Endothelial cell of umbilical vein (primary cell): ENCODE measurements around the gene ANXA5. TPM values are rescaled to one million over a fixed set of nuclear protein-coding genes. Genes with fewer than 3 reads are reported as not detected.

ENCODE experiments used
- BruUV-seq: library from RNA; stranded (reverse); fragments of 400-500 nt; replicated peaks from 2 replicates; lab custom pipeline; 2021; lab: Mats Ljungman, UMichigan
- CTCF ChIA-PET: fragments of 300-600, 350-600 bp; sonication (Branson Sonifier 250); formaldehyde crosslinking; loops from one replicate; lab custom pipeline; 2021; ENCODE audit warnings: antibody characterized with exemption, inconsistent platforms; lab: Charles Lee
- POLR2A ChIA-PET: fragments of 300-600, 350-600 bp; sonication (Branson Sonifier 250); formaldehyde crosslinking; loops from one replicate; lab custom pipeline; 2021; ENCODE audit warnings: antibody characterized with exemption, inconsistent platforms; lab: Charles Lee
- DNase-seq: peaks from one replicate; pipeline ENCODE4 v3.0.0-alpha.2; 2011; ENCODE audit warnings: low read depth, low spot score
- FAIRE-seq: peaks from 2 replicates; lab custom pipeline; 2011; peaks lifted over from hg19 to GRCh38; lab: Jason Lieb, UNC
- H2AFZ ChIP-seq: 2 replicates; pipeline ENCODE4 v1.6.0; 2012; ENCODE audit warnings: low read depth, low read length, control low read depth, inconsistent platforms
- H3K27ac ChIP-seq: 2 replicates; pipeline ENCODE4 v1.5.1; 2011; ENCODE audit warnings: low read depth, mild to moderate bottlenecking, control low read depth, low read length, moderate library complexity; ENCODE audit not compliant: insufficient read depth
- H3K27me3 ChIP-seq, 2 experiments: 2 replicates each; pipeline versions ENCODE4 v1.6.0 to v1.6.1; 2011; ENCODE audit warnings: low read length in 2 of 2, mixed read lengths in 1 of 2; ENCODE audit not compliant: control insufficient read depth in 2 of 2, insufficient read depth in 2 of 2
- H3K36me3 ChIP-seq, 2 experiments: 2 replicates in 1 of 2; 3 replicates in 1 of 2; pipeline ENCODE4 v1.5.1; 2011; ENCODE audit warnings: low read length in 2 of 2, mild to moderate bottlenecking in 1 of 2, moderate library complexity in 1 of 2; ENCODE audit not compliant: control insufficient read depth in 2 of 2, insufficient read depth in 2 of 2; ENCODE audit errors: extremely low read depth in 1 of 2
- H3K4me1 ChIP-seq: 3 replicates; pipeline ENCODE4 v1.5.1; 2011; ENCODE audit warnings: mild to moderate bottlenecking, low read length; ENCODE audit not compliant: control insufficient read depth, insufficient read depth; ENCODE audit errors: extremely low read depth
- H3K4me2 ChIP-seq: 2 replicates; pipeline ENCODE4 v1.6.1; 2011; ENCODE audit warnings: low read length, control low read depth, mixed read lengths; ENCODE audit not compliant: insufficient read depth
- H3K4me3 ChIP-seq, 3 experiments: fragments of 200-600 bp in 1 of 3; sonication (generic), shearing (Covaris generic) in 1 of 3; replicated peaks in 1 of 3; 2 replicates each; pipeline ENCODE4 v1.5.1; 2011 to 2016; ENCODE audit warnings: control low read depth in 3 of 3, low read length in 3 of 3, mild to moderate bottlenecking in 2 of 3, inconsistent platforms in 1 of 3, low read depth in 1 of 3, moderate library complexity in 1 of 3; ENCODE audit not compliant: insufficient read depth in 1 of 3
- H3K79me2 ChIP-seq: 2 replicates; pipeline ENCODE4 v1.6.0; 2012; ENCODE audit warnings: low read length, inconsistent platforms; ENCODE audit not compliant: control insufficient read depth, insufficient read depth
- H3K9ac ChIP-seq: replicated peaks from 2 replicates; pipeline ENCODE3; 2011; ENCODE audit warnings: low read length, control low read depth; ENCODE audit not compliant: insufficient read depth; ENCODE audit errors: extremely low read depth
- H3K9me1 ChIP-seq: replicated peaks from 3 replicates; pipeline ENCODE4 v1.6.0; 2011; ENCODE audit warnings: mild to moderate bottlenecking, low read length; ENCODE audit not compliant: control insufficient read depth, insufficient read depth; ENCODE audit errors: extremely low read depth
- H3K9me3 ChIP-seq: replicated peaks from 2 replicates; pipeline ENCODE4 v1.5.1; 2012; ENCODE audit warnings: low read length, inconsistent platforms; ENCODE audit not compliant: control insufficient read depth, insufficient read depth
- H4K20me1 ChIP-seq: replicated peaks from 2 replicates; pipeline ENCODE3; 2011; ENCODE audit warnings: mild to moderate bottlenecking, low read length; ENCODE audit not compliant: control insufficient read depth, insufficient read depth; ENCODE audit errors: extremely low read depth
- EZH2 ChIP-seq: IDR thresholded peaks from 2 replicates; pipeline ENCODE4 v1.6.1; 2012; ENCODE audit warnings: borderline replicate concordance, low read depth, mild to moderate bottlenecking, moderate library complexity, low read length, inconsistent platforms; ENCODE audit not compliant: severe bottlenecking
- FOS ChIP-seq: IDR thresholded peaks from 2 replicates; pipeline ENCODE4 v1.6.1; 2011; ENCODE audit warnings: mild to moderate bottlenecking, low read length, moderate library complexity, borderline replicate concordance; ENCODE audit not compliant: insufficient read depth
- GATA2 ChIP-seq: IDR thresholded peaks from 2 replicates; pipeline ENCODE4 v1.7.0; 2011; ENCODE audit warnings: low read depth, mild to moderate bottlenecking, moderate library complexity, mixed read lengths, low read length; ENCODE audit not compliant: insufficient read length, insufficient read depth
- JUN ChIP-seq: IDR thresholded peaks from 2 replicates; pipeline ENCODE4 v1.6.1; 2011; ENCODE audit warnings: borderline replicate concordance, low read depth; ENCODE audit not compliant: insufficient read length, insufficient read depth
- MYC ChIP-seq: IDR thresholded peaks from one replicate; pipeline ENCODE4 v1.6.1; 2011; ENCODE audit warnings: mild to moderate bottlenecking, low read depth, low read length
- POLR2A ChIP-seq: IDR thresholded peaks from 2 replicates; pipeline ENCODE4 v1.6.1; 2012; ENCODE audit warnings: low read depth, mild to moderate bottlenecking, control low read depth, low read length
- POLR2AphosphoS5 ChIP-seq: IDR thresholded peaks from 2 replicates; pipeline ENCODE4 v1.6.1; 2012; ENCODE audit warnings: low read depth, mild to moderate bottlenecking, control low read depth, low read length, moderate library complexity; ENCODE audit not compliant: insufficient read depth
- dilution Hi-C: fragments of 300-500 bp; cut with MboI; formaldehyde crosslinking; loops from one replicate; pipeline ENCODE4 v1.15.0; 2019; ENCODE audit warnings: low sequenced_read_pairs; ENCODE audit not compliant: extremely low pct_ligation_motif_present
- intact Hi-C: fragments of 100-400 bp; cut with micrococcal nuclease; formaldehyde crosslinking; loops from one replicate; pipeline ENCODE4 v1.10.0; 2022
- polyA plus RNA-seq, 4 experiments: library from polyadenylated mRNA; depleted of rRNA in 3 of 4; stranded (reverse) in 3 of 4; unstranded in 1 of 4; fragments of >200 nt; gene quantifications; 2 replicates each; pipeline versions ENCODE4 v1.2.1 to v1.2.3, GENCODE V29; 2011 to 2012; ENCODE audit warnings: missing spikeins in 1 of 4
- total RNA-seq: library from RNA; stranded (reverse); gene quantifications from 2 replicates; pipeline ENCODE4 v1.2.3, GENCODE V29; 2021
- TF ChIP-seq, protein P1 (sequence below): IDR thresholded peaks from 2 replicates; pipeline ENCODE4 v1.6.1; 2011; ENCODE audit not compliant: insufficient read depth, insufficient read length
- TF ChIP-seq, protein P2 (sequence below), 2 donors: IDR thresholded peaks; 1 replicate in 1 of 2; 2 replicates in 1 of 2; pipeline ENCODE4 v1.5.1; 2011; ENCODE audit warnings: low read length in 2 of 2, mild to moderate bottlenecking in 2 of 2, moderate library complexity in 2 of 2, control low read depth in 1 of 2, inconsistent platforms in 1 of 2, low read depth in 1 of 2; ENCODE audit not compliant: insufficient read depth in 1 of 2; ENCODE audit errors: extremely low read depth in 1 of 2

ANXA5 gene
- total and polyA plus RNA-seq, 2 donors (not counting 3 experiments of a cell fraction or from before 2014, with no cell fraction given) = 450 to 528 TPM

GRCh38 chr4:121679267-121679666 lies 17.5 kb downstream of the ANXA5 start:
- H3K9me3 ChIP-seq = no peaks in the 10 kb centered on the region
- H3K9ac ChIP-seq = no peak overlapping the region
- H3K27me3 ChIP-seq = no peaks in the 10 kb centered on the region
- TF ChIP-seq POLR2AphosphoS5 (no peak), JUN (no peak), EZH2 (no peak), FOS (no peak), POLR2A (no peak), MYC (no peak), GATA2 (no peak)
- TF ChIP-seq, protein P1, sequence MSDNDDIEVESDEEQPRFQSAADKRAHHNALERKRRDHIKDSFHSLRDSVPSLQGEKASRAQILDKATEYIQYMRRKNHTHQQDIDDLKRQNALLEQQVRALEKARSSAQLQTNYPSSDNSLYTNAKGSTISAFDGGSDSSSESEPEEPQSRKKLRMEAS = no peak
- TF ChIP-seq, protein P2, sequence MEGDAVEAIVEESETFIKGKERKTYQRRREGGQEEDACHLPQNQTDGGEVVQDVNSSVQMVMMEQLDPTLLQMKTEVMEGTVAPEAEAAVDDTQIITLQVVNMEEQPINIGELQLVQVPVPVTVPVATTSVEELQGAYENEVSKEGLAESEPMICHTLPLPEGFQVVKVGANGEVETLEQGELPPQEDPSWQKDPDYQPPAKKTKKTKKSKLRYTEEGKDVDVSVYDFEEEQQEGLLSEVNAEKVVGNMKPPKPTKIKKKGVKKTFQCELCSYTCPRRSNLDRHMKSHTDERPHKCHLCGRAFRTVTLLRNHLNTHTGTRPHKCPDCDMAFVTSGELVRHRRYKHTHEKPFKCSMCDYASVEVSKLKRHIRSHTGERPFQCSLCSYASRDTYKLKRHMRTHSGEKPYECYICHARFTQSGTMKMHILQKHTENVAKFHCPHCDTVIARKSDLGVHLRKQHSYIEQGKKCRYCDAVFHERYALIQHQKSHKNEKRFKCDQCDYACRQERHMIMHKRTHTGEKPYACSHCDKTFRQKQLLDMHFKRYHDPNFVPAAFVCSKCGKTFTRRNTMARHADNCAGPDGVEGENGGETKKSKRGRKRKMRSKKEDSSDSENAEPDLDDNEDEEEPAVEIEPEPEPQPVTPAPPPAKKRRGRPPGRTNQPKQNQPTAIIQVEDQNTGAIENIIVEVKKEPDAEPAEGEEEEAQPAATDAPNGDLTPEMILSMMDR (IDR thresholded peaks at IDR 0.05; ENCODE audit: extremely low read depth in 1 of 2, insufficient read depth in 1 of 2, low read depth in 1 of 2, low read length in 2 of 2) = no peak
- no peaks in the 10 kb centered on the region for H3K4me1 ChIP-seq
- CTCF ChIA-PET = interaction anchor here (2.4 kb wide), 1 partner anchor 12 kb away, joined by 7 read pairs; no protein-coding TSS in a partner anchor
- H4K20me1 ChIP-seq = peaks cover 2% of the 10 kb centered on the region
- no peak for DNase-seq
- no TSS peak for BruUV-seq
- H3K4me2 ChIP-seq = no peak overlapping the region
- intact Hi-C loops = loop anchor here (10.0 kb wide), 1 partner anchor 46 kb away; no protein-coding TSS in a partner anchor
- POLR2A ChIA-PET = no interaction called here
- FAIRE-seq = no peak
- H3K79me2 ChIP-seq = peaks cover 55% of the 10 kb centered on the region
- dilution Hi-C loops = no loop called here
- no peak overlapping the region for H3K4me3 ChIP-seq
- H3K36me3 ChIP-seq = peaks cover 14 to 43% of the 10 kb centered on the region in 2 experiments
- H3K27ac ChIP-seq = no peak overlapping the region
- no peaks in the 10 kb centered on the region for H3K9me1 ChIP-seq
- no peak overlapping the region for H2AFZ ChIP-seq
